Muscle of arm (tissue), 12 donors: Measurements from ENCODE around the gene TRIP13. TPM values are rescaled to one million over a fixed set of nuclear protein-coding genes. Genes with fewer than 3 reads are reported as not detected.

ENCODE experiments used
- DNase-seq: peaks from one replicate; pipeline ENCODE4 v3.0.0-alpha.2; 2013
- polyA plus RNA-seq, 12 donors: library from polyadenylated mRNA; unstranded; fragments of 120-200 nt; gene quantifications; one replicate each; pipeline ENCODE4 v1.2.1, GENCODE V29; 2013; ENCODE audit not compliant: insufficient read length in 12 of 12

TRIP13 gene
- polyA plus RNA-seq, 12 donors, result 6.0 to 19.7 (median 9.8) TPM; not detected in 1

DNA sequence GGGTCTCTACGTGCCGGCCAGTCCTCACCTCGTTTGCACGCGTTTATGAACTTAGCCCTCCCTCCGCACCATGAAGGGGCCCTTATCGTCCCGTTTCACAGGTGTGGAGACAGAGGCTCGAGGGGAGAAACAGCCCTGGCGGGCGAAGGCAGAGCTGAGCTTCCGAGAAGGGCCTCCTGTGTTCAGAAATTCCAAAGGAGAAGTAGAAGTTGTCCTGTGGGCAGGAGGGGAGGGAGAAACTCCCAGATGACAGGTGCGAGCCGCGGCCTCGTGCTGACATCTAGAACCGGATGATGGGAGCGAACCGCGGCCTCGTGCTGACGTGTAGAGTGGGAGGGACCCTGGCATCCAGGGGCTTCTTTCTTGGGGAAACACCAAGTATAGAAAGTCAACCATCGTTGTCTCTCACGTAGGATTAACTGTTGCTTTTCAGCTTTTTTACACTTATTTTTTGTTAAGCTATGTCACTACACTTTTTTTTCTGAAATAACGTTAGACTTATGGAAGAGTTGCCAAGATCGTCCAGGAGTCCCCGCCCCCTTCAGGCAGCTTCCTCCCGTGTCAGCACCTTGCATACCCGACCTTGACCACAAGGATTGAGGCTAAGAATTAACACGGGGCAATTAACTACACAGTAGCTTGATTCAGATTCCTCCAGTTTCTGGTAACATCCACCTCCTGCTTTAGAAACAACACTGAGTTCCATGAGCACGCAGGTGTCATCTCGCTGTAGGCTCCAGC, 73.1 kb downstream of the TRIP13 start:
- no peak for DNase-seq

DNA sequence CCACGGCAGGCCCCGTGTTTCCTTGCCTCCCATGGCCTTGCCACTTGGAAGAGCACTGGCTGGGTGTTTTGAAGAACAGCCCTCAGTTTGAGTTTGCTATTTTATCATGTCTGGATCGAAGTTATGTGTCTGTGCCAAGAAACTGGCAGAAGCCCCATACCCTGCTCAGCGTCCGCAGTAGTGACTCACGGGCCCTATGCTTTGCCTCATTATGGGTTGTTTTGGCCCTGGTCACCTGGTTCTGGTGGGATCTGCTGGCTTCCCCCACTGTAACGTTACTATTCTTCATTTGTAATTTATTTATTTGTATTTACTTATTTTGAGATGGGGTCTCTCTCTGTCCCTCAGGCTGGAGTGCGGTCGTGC, 73.6 kb downstream of the TRIP13 start:
- DNase-seq, result no peak

DNA sequence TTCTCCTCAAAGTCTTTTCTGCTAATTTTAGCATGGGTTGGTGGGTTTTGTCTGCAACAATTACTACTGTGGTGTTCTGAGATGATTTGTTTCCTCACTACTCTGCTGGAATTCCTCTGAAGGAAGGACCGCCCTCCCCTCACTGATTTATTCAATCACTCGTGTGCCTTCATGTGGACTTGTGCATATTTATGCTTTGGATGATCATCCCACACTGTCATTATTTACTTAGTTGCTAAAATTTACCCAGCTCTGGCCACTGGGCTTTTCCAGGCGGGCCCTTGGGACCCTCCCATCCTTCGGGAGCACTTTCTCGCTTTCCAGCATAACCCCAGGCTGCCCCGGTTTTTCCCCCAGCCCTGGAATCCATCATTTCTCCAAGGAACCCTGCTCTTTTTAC, 74.3 kb downstream of the TRIP13 start:
- DNase-seq, result no peak

Other genes with a start within 250 kb of the TRIP13 start
- 10 to 100 TPM in 3 of 12 donors, 1 to 10 TPM in 8, not detected in 1; 3.6 to 12.3 (median 7.8) TPM for gene TPPP, start 199.5 kb upstream of the TRIP13 start, polyA plus RNA-seq
- gene ZDHHC11B, start 108.2 kb upstream of the TRIP13 start, polyA plus RNA-seq, result 10 to 100 TPM in 5 of 12 donors, 1 to 10 TPM in 6, not detected in 1; 5.3 to 34.3 (median 9.0) TPM
- gene ZDHHC11, start 41.9 kb upstream of the TRIP13 start, polyA plus RNA-seq, result 10 to 100 TPM in 5 of 12 donors, 1 to 10 TPM in 6, not detected in 1; 4.7 to 25.3 (median 9.1) TPM
- 10 to 100 TPM in 11 of 12 donors, not detected in 1; 23.3 to 35.4 (median 27.5) TPM for gene BRD9, start 83 bp upstream of the TRIP13 start, polyA plus RNA-seq
- gene NKD2, start 115.9 kb downstream of the TRIP13 start, polyA plus RNA-seq, result 10 to 100 TPM in 1 of 12 donors, 1 to 10 TPM in 9, under 1 TPM in 1, not detected in 1; 0.96 to 32.3 (median 1.7) TPM
- gene SLC12A7, start 219.2 kb downstream of the TRIP13 start, polyA plus RNA-seq, result 10 to 100 TPM in 3 of 12 donors, 1 to 10 TPM in 8, not detected in 1; 6.5 to 19.8 (median 8.5) TPM